Mesendoderm (in vitro differentiated cells): ENCODE measurements around the gene PDGFB. TPM values are rescaled to one million over a fixed set of nuclear protein-coding genes. Genes with fewer than 3 reads are reported as not detected.

Experiments used
- DNase-seq: peaks from one replicate; pipeline ENCODE4 v3.0.0; 2013
- H2AK5ac ChIP-seq: 2 replicates; pipeline ENCODE4 v1.6.1; 2013; ENCODE audit warnings: low read length, inconsistent platforms
- H2BK120ac ChIP-seq: 2 replicates; pipeline ENCODE4 v1.6.1; 2013; ENCODE audit warnings: low read depth, mild to moderate bottlenecking, low read length, moderate library complexity, mixed read lengths
- H2BK15ac ChIP-seq: replicated peaks from 2 replicates; pipeline ENCODE4 v1.6.1; 2013; ENCODE audit warnings: low read depth, mild to moderate bottlenecking, moderate library complexity
- H2BK5ac ChIP-seq: 2 replicates; pipeline ENCODE4 v1.6.1; 2013; ENCODE audit warnings: low read length, inconsistent platforms
- H3K18ac ChIP-seq: 2 replicates; pipeline ENCODE4 v1.6.1; 2013; ENCODE audit warnings: mild to moderate bottlenecking, low read length, mixed read lengths
- H3K23ac ChIP-seq: one replicate; pipeline ENCODE4 v1.6.1; 2013; ENCODE audit warnings: low read length
- H3K27ac ChIP-seq: 2 replicates; pipeline ENCODE4 v1.5.1; 2013; ENCODE audit warnings: low read depth, mild to moderate bottlenecking, inconsistent platforms, low read length, moderate library complexity
- H3K27me3 ChIP-seq: 2 replicates; pipeline ENCODE4 v1.6.1; 2013; ENCODE audit warnings: low read length, control low read depth, mild to moderate bottlenecking, inconsistent platforms; ENCODE audit not compliant: insufficient read depth, poor library complexity
- H3K36me3 ChIP-seq: 2 replicates; pipeline ENCODE4 v1.6.1; 2013; ENCODE audit warnings: low read length, inconsistent platforms; ENCODE audit not compliant: control insufficient read depth, insufficient read depth
- H3K4ac ChIP-seq: one replicate; pipeline ENCODE4 v1.6.1; 2013; ENCODE audit warnings: low read depth, mild to moderate bottlenecking, low read length, moderate library complexity
- H3K4me1 ChIP-seq: 2 replicates; pipeline ENCODE4 v1.6.1; 2013; ENCODE audit warnings: low read depth, low read length, inconsistent platforms; ENCODE audit not compliant: control insufficient read depth
- H3K4me2 ChIP-seq: 2 replicates; pipeline ENCODE4 v1.6.1; 2013; ENCODE audit warnings: low read length
- H3K4me3 ChIP-seq: 2 replicates; pipeline ENCODE4 v1.5.1; 2013; ENCODE audit warnings: mild to moderate bottlenecking, low read length
- H3K56ac ChIP-seq: one replicate; pipeline ENCODE4 v1.6.1; 2013; ENCODE audit warnings: low read length
- H3K79me1 ChIP-seq: 2 replicates; pipeline ENCODE4 v1.6.1; 2013; ENCODE audit warnings: low read length, inconsistent platforms
- H3K79me2 ChIP-seq: 2 replicates; pipeline ENCODE4 v1.6.1; 2013; ENCODE audit warnings: mild to moderate bottlenecking, low read length; ENCODE audit not compliant: control insufficient read depth, insufficient read depth
- H3K9ac ChIP-seq: 2 replicates; pipeline ENCODE4 v1.6.1; 2013; ENCODE audit warnings: low read length, inconsistent platforms
- H4K5ac ChIP-seq: one replicate; pipeline ENCODE4 v1.6.1; 2013; ENCODE audit warnings: low read length
- H4K8ac ChIP-seq: one replicate; pipeline ENCODE4 v1.6.1; 2013; ENCODE audit warnings: low read depth, mild to moderate bottlenecking, control low read depth, low read length, moderate library complexity
- WGBS: extraction: QIAGEN DNeasy Blood & Tissue Kit; methylation state at CpG from one replicate; pipeline ENCODE4 v1.1.7; 2013; ENCODE audit warnings: low lambda C conversion rate, missing lambda C conversion rate; ENCODE audit not compliant: insufficient coverage; ENCODE audit errors: extremely low coverage; 5-methylcytosine and 5-hydroxymethylcytosine counted together
- polyA plus RNA-seq, 2 experiments: library from polyadenylated mRNA; stranded (reverse); fragments of 200-250 nt; gene quantifications; one replicate each; pipeline ENCODE4 v1.2.3, GENCODE V29; 2013

The PDGFB gene
- 3.6 TPM for polyA plus RNA-seq (2013, experiment 1 of 2)
- 3.7 TPM for polyA plus RNA-seq (2013, experiment 2 of 2)

DNA sequence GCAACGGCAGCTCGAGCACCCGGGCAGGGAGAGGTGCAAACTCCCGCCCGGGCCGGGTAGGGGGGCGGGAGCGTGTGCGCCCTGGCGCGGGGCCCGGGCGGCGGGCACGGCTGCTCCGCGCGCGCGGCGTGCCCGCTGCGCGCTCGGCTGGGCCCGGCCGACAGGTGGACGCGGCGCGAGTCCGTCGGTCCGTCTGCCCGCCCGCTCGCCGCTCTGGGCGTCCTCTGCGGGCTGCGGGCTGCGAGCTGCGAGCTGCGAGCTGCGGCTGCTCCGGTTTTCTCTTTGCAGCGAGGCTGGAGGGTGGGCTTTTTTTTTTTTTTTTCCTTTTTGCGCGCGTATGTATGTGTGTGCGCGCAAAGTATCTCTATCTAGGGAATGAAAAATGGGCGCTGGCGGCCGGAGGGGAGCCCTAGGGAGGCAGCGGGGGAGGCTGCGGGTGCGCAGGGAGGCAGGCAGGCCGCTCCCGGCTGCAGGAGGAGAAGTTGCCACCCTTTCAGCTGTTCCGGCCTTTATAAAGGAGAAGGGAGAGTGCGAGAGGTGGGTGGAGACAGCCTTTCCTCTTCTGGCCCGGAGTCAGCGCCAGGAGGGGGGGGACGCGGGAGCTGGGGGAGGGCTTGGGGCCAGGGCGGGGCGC, at the start of gene PDGFB:
Gene PDGFB (minus strand): TSS at position 487 of the 634 bp plus-strand sequence. CDS start 1,019 bp downstream, outside the sequence.
- Histone ChIP-seq H3K27ac (no peak within 1 kb of the TSS), H2BK15ac (no peak within 1 kb of the TSS), H3K79me2 (no peaks in the 10 kb centered on the region), H3K9ac (peak within 1 kb of the TSS; percentile 66), H3K56ac (peak within 1 kb of the TSS; percentile 76), H3K4ac (no peak within 1 kb of the TSS), H3K4me2 (peak within 1 kb of the TSS; percentile 91), H3K79me1 (peaks cover 3% of the 10 kb centered on the region), H3K4me1 (peaks cover 7% of the 10 kb centered on the region), H3K4me3 (peak within 1 kb of the TSS; percentile 36), H2BK120ac (no peak within 1 kb of the TSS), H4K8ac (no peak within 1 kb of the TSS), H3K27me3 (no peaks in the 10 kb centered on the region), H3K23ac (no peak within 1 kb of the TSS), H2BK5ac (no peak within 1 kb of the TSS), H2AK5ac (no peak within 1 kb of the TSS), H3K36me3 (no peaks in the 10 kb centered on the region), H4K5ac (no peak within 1 kb of the TSS), H3K18ac (peak within 1 kb of the TSS; percentile 13)
- DNase-seq: peak; percentile 59
- no CpG with 5 or more reads among the region's 68 CpGs for WGBS

DNA sequence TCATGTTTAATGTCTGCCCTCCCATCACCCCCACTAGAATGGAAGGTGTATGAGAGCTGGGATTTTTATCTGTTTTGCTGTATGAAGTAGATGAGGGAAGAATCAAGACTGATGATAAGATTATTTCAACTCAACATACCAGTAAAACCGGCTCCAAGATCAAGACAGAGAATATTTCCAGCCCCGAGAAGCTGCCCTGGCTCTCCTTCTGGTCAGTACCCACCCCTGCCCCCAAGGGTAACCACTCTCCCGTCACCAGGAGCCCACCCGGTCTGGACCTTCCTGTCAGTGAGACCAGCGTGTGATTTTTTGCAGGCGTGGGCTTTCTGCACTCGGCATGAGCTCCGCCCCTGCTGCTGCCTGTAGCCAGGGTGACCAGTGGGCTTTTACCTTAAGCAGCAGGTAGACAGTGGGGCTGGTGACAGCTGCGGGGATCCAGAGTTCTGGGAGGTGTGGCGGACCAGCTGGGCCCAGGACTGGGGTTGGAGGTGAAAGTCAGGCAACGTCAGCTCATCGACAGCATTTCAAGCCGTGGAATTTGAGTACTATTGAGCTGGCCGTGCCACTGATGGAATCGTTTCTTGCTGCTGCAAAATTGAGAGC, 49.1 kb upstream of the PDGFB start:
- no peak overlapping the region for H3K4ac ChIP-seq

DNA sequence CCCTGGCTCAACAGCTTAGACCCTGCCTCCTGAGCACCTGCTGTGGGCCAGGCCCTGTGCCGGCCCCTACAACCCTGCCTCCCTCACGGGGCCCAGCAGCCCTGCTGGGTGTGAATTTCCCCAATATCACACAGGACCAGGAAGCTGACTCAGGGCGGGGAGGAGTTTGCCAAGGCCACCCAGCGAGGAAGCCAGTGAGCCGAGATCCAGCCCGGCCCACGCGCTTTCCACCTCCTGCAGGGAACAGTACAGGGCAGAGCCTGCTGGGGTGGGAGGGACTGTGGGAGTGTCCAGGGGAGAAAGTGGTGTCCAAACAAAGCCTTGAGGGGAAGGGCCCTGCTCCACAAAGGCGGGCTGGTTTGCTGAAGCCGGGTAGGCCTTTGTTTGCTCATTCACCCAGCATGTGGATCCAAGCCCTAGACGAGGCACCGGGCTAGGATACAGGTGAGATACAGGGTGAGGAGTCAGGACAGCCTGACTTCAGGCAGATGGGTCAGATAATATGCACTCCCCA, 47.8 kb upstream of the PDGFB start:
- DNase-seq: peak; percentile 80
- H3K18ac ChIP-seq: no peak overlapping the region
- no peak overlapping the region for H3K4me3 ChIP-seq
- no CpG with 5 or more reads among the region's 12 CpGs for WGBS
- no peak overlapping the region for H4K8ac ChIP-seq
- H2AK5ac ChIP-seq: no peak overlapping the region
- no peak overlapping the region for H2BK15ac ChIP-seq
- no peak overlapping the region for H2BK5ac ChIP-seq
- no peak overlapping the region for H2BK120ac ChIP-seq
- H3K4ac ChIP-seq: no peak overlapping the region
- H3K27me3 ChIP-seq: no peaks in the 10 kb centered on the region
- H3K27ac ChIP-seq: no peak overlapping the region
- no peaks in the 10 kb centered on the region for H3K79me1 ChIP-seq
- no peak overlapping the region for H3K4me2 ChIP-seq
- no peaks in the 10 kb centered on the region for H3K36me3 ChIP-seq
- no peaks in the 10 kb centered on the region for H3K79me2 ChIP-seq
- peak overlapping the region; percentile 45 for H3K56ac ChIP-seq
- peaks cover under 1% of the 10 kb centered on the region for H3K4me1 ChIP-seq
- no peak overlapping the region for H4K5ac ChIP-seq
- H3K9ac ChIP-seq: no peak overlapping the region
- H3K23ac ChIP-seq: no peak overlapping the region

More for the DNA sequence above, 49.1 kb upstream of the PDGFB start:
- Histone ChIP-seq H3K56ac (no peak overlapping the region), H3K79me2 (no peaks in the 10 kb centered on the region), H3K18ac (no peak overlapping the region), H3K4me2 (no peak overlapping the region), H2BK15ac (no peak overlapping the region), H3K27ac (no peak overlapping the region), H3K27me3 (no peaks in the 10 kb centered on the region), H2BK5ac (no peak overlapping the region), H2AK5ac (no peak overlapping the region), H2BK120ac (no peak overlapping the region), H3K23ac (peak overlapping the region; percentile 45), H3K36me3 (no peaks in the 10 kb centered on the region), H3K9ac (no peak overlapping the region), H3K4me3 (no peak overlapping the region), H4K8ac (no peak overlapping the region), H4K5ac (no peak overlapping the region), H3K79me1 (no peaks in the 10 kb centered on the region), H3K4me1 (peaks cover 4% of the 10 kb centered on the region)
- no CpG with 5 or more reads among the region's 15 CpGs for WGBS
- no peak for DNase-seq

DNA sequence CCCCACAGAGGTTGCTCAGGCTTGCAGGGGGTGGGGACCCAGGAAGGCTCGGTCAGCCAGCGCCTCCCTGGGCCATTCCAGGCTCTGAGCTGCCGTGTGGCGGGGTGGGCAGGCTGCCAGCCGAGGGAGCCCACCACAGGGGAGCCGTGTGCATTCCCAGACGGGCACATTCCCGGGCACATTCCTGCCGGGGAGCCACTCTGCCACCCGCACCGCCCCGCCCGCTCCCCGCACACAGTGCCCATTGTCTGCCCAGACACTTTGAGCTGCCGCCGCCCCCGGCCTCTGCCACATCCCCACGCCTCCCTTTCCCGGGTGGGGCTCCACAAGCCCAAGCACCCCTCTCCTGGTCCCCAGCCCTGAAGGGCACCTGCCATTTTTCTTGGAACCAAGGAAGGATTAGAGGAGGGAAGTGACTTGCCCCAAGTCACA, 47.3 kb upstream of the PDGFB start:
- H3K27me3 ChIP-seq: no peaks in the 10 kb centered on the region
- no peak overlapping the region for H2BK5ac ChIP-seq
- no peak overlapping the region for H3K9ac ChIP-seq
- H3K18ac ChIP-seq: no peak overlapping the region
- H3K27ac ChIP-seq: no peak overlapping the region
- no peak overlapping the region for H2AK5ac ChIP-seq
- H3K23ac ChIP-seq: no peak overlapping the region
- no CpG with 5 or more reads among the region's 19 CpGs for WGBS
- H3K79me2 ChIP-seq: no peaks in the 10 kb centered on the region
- H3K4me3 ChIP-seq: no peak overlapping the region
- no peak overlapping the region for H2BK15ac ChIP-seq
- no peak overlapping the region for H3K4ac ChIP-seq
- no peak overlapping the region for H4K5ac ChIP-seq
- DNase-seq: no peak
- no peaks in the 10 kb centered on the region for H3K4me1 ChIP-seq
- no peaks in the 10 kb centered on the region for H3K79me1 ChIP-seq
- H2BK120ac ChIP-seq: no peak overlapping the region
- H3K36me3 ChIP-seq: no peaks in the 10 kb centered on the region
- H3K56ac ChIP-seq: no peak overlapping the region
- H4K8ac ChIP-seq: no peak overlapping the region
- no peak overlapping the region for H3K4me2 ChIP-seq

DNA sequence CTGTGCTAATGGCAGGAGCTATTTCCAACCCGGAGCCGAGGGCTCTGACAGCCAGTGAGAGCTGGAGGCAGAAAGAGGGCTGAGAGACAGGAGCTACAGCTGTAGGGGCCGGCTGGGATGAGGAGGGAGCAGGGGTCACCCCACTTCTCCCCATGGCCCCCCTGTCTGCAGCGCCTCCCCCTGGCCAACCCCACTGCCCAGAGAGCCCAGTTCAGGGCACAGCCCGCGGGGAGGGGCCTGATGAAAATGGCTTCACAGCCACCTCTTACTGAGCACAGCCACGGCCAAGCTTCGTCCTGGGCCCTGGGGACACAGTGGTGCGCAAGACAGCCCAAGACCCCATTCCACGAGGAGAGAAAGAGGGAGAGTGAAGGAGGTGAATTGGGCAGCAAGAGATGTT, 46.7 kb upstream of the PDGFB start:
- H4K8ac ChIP-seq: no peak overlapping the region
- H3K27me3 ChIP-seq: no peaks in the 10 kb centered on the region
- H3K9ac ChIP-seq: no peak overlapping the region
- no peak overlapping the region for H4K5ac ChIP-seq
- H3K79me2 ChIP-seq: no peaks in the 10 kb centered on the region
- no peak for DNase-seq
- H3K18ac ChIP-seq: no peak overlapping the region
- no peaks in the 10 kb centered on the region for H3K79me1 ChIP-seq
- H2BK15ac ChIP-seq: no peak overlapping the region
- no peak overlapping the region for H3K4ac ChIP-seq
- WGBS: no CpG with 5 or more reads among the region's 10 CpGs
- no peak overlapping the region for H2BK5ac ChIP-seq
- no peak overlapping the region for H3K27ac ChIP-seq
- H2AK5ac ChIP-seq: no peak overlapping the region
- peak overlapping the region; percentile 34 for H3K56ac ChIP-seq
- no peak overlapping the region for H2BK120ac ChIP-seq
- no peaks in the 10 kb centered on the region for H3K36me3 ChIP-seq
- no peak overlapping the region for H3K4me3 ChIP-seq
- H3K4me1 ChIP-seq: no peaks in the 10 kb centered on the region
- no peak overlapping the region for H3K4me2 ChIP-seq
- no peak overlapping the region for H3K23ac ChIP-seq
